ENCODE results near the gene SLC15A1.
"Not testable (repeated sequence)": the region's sequence is repeated elsewhere in the genome, so short reads cannot be mapped to it uniquely, and the experiment has no call there.

The SLC15A1 gene

DNA sequence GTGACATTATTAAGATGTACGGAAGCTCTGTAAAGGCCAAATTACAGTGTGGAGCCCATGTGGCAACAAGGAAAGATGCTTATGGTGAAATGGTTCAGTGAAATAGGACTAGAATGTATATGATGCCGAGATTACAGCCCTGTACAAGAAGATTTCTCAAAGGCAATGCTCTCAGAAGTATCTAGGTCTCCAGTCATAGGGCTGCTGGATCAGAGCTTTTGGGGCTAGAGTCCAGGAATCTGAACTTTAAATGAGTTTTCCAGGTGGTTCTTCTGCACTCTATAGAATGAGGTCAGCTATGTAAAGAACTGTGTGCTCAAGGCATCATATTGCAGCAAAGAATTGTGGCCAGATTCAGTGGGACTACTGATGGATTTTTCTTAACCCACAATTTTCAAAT, 100.2 kb downstream of the SLC15A1 start:
- DNase-seq, result no peak

DNA sequence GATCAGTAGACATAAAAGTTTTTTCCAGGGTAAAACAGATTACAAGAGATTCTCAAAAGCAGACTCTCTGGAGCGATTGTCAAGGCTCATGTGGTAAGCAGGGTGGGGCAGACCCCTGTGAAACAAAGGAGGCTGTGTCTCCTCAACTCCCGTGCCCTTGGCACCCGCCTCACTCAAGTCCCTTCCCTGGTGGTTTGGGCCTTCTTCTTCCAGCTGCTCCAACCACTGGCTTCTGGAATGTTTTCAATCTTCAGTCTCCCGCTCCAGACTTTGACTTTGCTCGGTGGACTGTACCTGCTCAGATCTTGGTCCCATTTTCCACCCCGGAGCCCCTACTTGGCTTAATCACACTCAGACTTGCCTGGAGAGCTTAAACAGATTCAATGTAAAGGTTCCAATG, 100.7 kb downstream of the SLC15A1 start:
- DNase-seq, result no peak

DNA sequence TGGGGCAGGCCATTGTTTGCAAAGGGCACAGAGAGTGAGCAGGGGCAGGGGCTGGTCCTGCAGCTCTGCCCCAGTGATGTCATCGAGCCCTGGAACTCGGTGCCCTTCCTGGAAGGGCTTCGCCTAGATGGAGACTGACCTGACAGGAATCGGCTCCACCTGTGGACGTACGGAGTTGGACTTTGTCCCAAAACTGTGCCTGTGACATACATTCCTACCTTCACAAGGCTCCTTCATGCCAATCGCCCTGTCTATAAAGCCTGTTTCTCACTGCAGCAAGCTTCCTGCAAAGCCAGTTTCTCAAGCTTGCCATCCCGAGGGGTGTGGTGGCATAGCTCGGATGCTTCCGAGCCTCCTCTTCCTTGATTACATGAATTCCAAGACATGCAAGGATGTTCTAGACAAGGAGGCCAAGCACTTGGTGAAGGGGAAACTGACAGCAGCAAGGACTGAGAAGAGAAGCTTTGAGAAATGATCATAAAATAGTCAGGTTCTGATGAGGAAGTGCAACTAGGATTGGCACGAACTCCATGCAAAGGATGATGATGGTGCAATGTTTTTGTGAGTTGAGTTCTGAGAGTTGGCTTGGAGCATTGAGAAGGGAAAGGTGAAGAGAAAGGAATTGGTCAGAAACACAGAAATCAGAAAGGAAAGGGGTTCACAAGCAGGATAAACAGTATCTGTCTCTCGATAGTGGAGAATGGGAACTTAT, 101.9 kb downstream of the SLC15A1 start:
- DNase-seq, result no peak

DNA sequence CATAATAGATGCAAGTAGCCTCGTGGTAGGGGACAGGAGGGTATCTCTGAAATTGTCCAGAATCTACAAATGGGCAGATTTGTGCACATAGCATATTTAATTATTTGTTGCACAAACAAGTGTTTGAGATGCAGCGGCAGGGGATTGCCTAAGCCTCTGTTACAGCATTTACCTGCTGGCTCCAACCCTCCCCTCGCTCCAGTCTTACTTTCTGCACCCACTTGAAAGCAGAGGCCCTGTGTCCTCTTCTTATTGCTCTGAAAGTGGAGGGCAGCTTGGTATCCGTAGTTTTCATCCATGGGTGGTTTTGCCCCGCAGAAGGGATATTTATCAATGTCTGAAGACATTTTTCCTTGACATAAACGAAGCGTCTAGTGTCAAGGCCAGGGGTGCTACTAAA, 102.6 kb downstream of the SLC15A1 start:
- no peak for DNase-seq

DNA sequence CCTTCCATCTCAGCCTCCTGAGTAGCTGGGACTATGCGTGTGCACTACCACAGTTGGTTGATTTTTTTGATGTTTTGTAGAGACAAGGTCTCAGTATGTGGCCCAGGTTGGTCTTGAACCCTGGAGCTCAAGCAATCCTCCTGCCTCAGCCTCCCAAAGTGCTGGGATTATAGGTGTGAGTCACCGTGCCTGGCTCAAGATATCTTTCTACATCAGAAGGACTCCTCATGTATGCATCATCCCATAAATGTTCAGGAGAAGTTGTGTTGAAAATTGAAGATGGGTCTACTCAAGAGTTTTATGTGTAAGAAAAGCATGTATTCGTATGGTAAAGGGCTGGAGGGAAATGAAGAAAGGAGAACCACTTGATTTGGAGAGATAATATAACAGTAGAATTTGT, 103.8 kb downstream of the SLC15A1 start:
- no peak for DNase-seq

DNA sequence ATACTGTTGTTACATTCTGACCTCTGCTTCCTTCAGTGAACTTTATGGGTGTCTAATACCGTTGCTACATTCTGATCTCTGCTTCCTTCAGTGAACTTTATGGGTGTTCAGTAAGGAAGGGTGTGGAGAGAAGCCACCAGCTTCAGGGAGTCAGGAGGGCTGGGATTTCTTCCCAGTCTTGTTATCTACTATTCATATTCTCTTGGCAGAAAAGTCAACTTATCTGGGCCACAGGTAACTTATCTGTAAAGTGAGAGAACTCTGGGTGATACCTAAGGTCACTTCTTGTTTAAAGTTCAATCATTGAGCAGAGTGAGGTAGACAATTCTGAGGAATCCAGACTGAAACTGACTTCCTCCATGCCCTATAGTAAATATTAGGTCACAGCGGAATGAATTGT, 104.3 kb downstream of the SLC15A1 start:
- DNase-seq, result no peak

DNA sequence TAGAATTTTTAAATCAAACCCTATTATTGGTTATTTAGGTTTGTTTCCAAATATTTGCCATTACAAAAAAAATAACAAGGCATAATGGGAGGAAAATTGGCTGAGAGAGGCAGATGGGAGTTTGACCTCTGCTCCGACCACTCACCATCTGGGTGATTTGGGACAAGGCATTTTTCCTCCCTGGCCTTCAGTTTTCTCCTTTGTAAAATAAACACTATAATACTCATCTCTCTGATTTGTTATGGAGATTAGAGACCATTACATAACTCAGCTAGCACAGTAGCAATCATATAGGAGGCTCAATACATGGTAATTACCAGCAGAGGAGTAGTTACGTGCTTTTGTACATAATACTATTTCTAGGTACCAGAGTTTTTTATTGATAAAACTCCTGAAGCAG, 105.4 kb downstream of the SLC15A1 start:
- DNase-seq, result no peak

DNA sequence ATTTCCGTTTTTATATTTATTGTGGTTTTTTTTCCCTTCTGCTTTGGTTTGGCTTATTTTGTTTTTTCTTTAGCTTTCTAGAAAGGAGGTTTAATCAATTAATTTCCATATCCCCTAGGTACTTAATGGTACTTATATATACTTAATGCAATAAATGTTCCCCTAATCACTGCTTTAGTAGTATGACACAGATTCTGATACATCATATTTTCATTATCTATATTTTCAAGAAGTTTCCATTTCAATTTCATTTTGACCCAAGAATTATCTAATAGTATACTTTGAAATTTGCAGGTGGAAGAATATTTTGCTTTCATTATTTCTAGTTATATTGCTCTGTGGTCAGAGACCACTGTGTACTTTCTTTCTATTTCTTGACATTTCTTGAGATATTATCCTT, 109.0 kb downstream of the SLC15A1 start:
- no peak for DNase-seq

DNA sequence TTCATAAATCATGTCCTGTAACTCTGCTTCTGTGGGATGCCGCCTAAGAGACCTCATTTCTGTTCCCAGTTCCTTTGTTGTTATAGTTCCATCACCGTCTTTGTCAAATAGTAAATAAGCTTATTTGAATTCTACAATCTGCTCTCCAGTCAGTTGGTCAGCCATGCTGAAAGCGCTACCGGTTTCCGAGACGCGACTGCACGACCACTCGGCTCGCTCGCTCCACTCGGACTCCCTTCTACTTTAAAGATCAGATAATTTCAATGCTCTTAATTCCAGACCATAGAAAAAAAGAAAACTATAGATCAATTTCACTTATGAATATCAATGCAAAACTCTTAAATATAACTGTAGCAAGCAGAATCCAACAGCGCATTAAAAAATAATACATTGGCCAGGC, 111.4 kb downstream of the SLC15A1 start:
- no peak for DNase-seq

DNA sequence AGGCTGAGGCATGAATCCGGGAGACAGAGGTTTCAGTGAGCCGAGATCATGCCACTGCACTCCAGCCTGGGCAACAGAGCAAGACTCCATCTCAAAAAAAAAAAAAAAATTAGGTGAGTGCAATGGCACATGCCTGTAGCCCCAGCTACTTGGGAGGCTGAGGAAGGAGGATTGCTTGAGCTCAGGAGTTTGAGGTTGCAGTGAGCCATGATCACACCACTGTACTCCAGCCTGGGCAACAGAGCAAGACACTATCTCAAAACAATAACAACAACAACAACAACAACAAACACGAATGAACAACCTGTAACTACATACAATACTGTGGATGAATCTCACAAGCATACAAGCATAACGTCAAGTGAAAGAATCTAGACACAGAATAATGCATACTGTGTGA, 112.7 kb downstream of the SLC15A1 start:
- DNase-seq, result not testable (repeated sequence)

DNA sequence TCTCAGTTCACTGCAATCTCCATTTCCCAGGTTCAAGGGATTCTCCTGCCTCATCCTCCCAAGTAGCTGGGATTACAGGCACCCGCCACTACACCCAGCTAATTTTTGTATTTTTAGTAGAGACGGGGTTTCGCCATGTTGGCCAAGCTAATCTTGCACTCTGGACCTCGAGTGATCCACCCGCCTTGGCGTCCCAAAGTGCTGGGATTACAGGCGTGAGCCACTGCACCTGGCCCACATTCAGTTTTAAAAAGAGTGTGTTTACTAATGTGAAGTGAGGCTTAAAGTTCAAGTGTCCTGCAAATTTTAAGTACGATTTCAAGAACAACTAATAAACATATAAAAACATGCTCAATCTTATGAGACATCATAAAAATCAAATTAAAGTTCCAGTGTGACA, 114.1 kb downstream of the SLC15A1 start:
- DNase-seq, result not testable (repeated sequence)

Measured in activated T-cell treated with anti-CD3 and anti-CD28 coated beads, Interleukin-2, amount 50 U/mL, for 48 hours (primary cell).